Transverse colon (tissue), 3 donors: ENCODE data around the gene MAPK1.

ENCODE experiments used
- POLR2A ChIP-seq: fragments of 450-650 bp; IDR thresholded peaks from one replicate; pipeline ENCODE4 v1.6.1; 2016; ENCODE audit warnings: antibody characterized with exemption, mild to moderate bottlenecking, moderate library complexity
- TF ChIP-seq, protein P1 (sequence below), 5 experiments: fragments of 200-600 bp in 3 of 5; fragments of 450-650 bp in 2 of 5; sonication (generic) in 3 of 5; IDR thresholded peaks; 1 replicate in 2 of 5; 2 replicates in 3 of 5; pipeline ENCODE4 v1.5.1; 2016 to 2017; ENCODE audit warnings: antibody characterized with exemption in 5 of 5, inconsistent platforms in 3 of 5, mild to moderate bottlenecking in 2 of 5, moderate library complexity in 1 of 5

DNA sequence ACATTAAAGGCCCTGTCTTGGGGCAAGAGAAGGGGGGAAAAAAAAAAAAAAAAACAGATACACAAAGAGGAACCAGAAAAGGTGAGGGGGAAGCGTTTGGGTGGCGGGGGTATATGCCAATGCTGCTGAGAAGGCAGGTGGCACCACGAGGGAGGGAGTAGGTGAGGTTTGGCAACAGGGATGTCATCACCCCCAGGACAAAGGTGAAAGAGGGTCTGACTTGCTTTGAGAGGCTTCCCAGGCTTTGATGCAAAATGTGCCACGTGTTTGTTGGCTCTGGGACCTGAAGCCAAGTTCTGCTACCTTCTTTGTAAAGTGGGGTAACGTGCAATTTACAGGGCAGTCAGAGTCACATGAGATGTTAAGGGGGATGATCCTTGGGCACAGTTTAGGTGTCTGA lies 135.9 kb downstream of the MAPK1 start:
- TF ChIP-seq, protein P1, sequence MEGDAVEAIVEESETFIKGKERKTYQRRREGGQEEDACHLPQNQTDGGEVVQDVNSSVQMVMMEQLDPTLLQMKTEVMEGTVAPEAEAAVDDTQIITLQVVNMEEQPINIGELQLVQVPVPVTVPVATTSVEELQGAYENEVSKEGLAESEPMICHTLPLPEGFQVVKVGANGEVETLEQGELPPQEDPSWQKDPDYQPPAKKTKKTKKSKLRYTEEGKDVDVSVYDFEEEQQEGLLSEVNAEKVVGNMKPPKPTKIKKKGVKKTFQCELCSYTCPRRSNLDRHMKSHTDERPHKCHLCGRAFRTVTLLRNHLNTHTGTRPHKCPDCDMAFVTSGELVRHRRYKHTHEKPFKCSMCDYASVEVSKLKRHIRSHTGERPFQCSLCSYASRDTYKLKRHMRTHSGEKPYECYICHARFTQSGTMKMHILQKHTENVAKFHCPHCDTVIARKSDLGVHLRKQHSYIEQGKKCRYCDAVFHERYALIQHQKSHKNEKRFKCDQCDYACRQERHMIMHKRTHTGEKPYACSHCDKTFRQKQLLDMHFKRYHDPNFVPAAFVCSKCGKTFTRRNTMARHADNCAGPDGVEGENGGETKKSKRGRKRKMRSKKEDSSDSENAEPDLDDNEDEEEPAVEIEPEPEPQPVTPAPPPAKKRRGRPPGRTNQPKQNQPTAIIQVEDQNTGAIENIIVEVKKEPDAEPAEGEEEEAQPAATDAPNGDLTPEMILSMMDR (IDR thresholded peaks at IDR 0.05), result no peak
- TF ChIP-seq POLR2A, result no peak
